ENCODE measurements around the gene CD82.
"Not testable (repeated sequence)": the region's sequence is repeated elsewhere in the genome, so short reads cannot be mapped to it uniquely, and the experiment has no call there.

Gene CD82

GRCh38 chr11:44559207-44559939 is 6.1 kb upstream of the CD82 start:
- FAIRE-seq (no peak), DNase-seq (ENCODE audit: low spot score) (no peak)

- FAIRE-seq; DNase-seq (ENCODE audit: low spot score): not testable (repeated sequence)
These were observed 5.5 kb upstream of the CD82 start for GRCh38 chr11:44559940-44560300.

- FAIRE-seq (no peak), DNase-seq (ENCODE audit: low spot score) (peak; percentile 61)
These were observed 4.1 kb upstream of the CD82 start for GRCh38 chr11:44561275-44561805.

DNA sequence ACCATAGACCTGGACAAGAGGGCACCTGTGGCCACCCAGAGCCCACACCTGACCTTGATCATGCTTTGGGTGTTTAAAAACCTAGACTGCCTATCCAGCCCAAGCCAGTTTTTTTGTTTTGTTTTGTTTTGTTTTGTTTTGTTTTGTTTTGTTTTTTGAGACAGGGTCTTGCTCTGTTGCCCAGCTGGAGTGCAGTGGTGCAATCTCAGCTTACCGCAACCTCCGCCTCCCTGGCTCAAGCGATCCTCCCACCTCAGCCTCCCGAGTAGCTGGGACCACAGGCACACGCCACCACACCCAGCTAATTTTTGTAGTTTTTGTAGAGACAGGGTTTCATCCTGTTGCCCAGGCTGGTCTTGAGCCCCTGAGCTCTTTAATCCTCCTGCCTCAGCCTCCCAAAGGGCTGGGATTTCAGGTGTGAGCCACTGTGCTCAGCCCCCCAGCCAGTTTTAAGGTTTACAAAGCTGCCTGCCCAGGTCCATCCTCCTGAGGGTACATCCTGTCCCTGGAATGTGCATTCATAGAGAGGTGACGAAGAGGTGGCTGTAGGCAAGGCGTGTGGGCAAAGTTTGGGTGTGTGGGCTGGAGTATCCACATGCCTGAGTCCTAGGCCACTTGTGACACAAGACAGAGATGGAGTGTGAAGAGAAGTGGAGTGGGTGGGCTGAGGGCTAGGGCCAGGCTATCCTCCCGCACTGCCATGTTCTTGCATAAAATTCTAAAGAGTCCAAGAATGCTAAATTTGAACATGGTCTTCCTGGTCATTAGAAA is 3.3 kb upstream of the CD82 start:
- no peak for FAIRE-seq
- no peak for DNase-seq (ENCODE audit: low spot score)

GRCh38 chr11:44562845-44563460 is 2.5 kb upstream of the CD82 start:
- FAIRE-seq: no peak
- DNase-seq (ENCODE audit: low spot score): no peak

DNA sequence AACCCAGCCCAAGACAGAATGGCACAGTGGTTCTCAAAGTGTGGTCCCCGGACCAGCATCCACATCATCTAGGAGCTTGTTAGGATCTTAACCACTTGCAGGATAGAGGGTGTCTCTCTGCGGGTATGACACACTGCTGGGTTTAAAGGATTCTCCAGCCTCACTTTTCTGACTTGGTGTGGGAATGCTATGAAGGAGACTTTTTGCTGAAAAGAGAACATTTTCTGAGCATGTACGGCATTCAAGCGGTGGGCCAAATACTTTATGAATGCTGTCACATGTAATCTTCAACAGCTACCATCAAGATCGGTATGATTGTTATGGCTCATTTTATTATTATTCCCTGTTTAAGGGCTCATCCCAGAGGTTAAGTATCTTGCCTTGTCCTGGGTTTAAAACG is 1.8 kb upstream of the CD82 start:
- no peak for FAIRE-seq
- DNase-seq (ENCODE audit: low spot score): no peak

- FAIRE-seq (no peak), DNase-seq (ENCODE audit: low spot score) (no peak)
These were observed 1.3 kb upstream of the CD82 start for GRCh38 chr11:44564166-44564565.

DNA sequence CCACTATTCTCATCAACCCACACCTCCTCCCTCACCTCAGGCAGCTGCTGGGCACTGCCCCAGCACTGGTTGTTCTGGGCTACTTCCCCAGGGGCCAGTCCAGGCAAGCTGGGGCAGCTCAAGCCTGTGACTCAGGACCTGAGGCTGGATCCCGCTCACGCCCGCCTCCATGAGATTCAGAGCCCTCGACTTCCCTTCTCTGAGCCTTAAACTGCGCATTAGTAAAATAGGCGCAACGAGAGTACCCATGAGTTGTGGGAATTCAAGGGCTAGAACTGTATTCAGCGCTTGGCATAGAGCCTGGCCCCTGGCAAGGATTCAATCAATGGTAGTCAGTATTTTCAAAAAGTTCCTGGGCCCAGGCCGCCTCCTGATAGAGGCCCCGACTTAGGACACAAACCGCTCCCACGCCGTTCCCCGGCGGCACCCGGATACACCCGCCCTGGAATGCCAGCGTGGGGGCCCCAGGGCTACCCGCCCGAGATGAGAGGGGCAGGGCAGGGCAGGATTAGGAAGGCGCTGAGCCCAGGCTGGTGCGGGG is 723 bp upstream of the CD82 start:
- FAIRE-seq (peak; percentile 91), DNase-seq (ENCODE audit: low spot score) (peak; percentile 77)

- DNase-seq (ENCODE audit: low spot score) (no peak), FAIRE-seq (no peak)
These were observed 788 bp downstream of the CD82 start for GRCh38 chr11:44565953-44566949.

DNA sequence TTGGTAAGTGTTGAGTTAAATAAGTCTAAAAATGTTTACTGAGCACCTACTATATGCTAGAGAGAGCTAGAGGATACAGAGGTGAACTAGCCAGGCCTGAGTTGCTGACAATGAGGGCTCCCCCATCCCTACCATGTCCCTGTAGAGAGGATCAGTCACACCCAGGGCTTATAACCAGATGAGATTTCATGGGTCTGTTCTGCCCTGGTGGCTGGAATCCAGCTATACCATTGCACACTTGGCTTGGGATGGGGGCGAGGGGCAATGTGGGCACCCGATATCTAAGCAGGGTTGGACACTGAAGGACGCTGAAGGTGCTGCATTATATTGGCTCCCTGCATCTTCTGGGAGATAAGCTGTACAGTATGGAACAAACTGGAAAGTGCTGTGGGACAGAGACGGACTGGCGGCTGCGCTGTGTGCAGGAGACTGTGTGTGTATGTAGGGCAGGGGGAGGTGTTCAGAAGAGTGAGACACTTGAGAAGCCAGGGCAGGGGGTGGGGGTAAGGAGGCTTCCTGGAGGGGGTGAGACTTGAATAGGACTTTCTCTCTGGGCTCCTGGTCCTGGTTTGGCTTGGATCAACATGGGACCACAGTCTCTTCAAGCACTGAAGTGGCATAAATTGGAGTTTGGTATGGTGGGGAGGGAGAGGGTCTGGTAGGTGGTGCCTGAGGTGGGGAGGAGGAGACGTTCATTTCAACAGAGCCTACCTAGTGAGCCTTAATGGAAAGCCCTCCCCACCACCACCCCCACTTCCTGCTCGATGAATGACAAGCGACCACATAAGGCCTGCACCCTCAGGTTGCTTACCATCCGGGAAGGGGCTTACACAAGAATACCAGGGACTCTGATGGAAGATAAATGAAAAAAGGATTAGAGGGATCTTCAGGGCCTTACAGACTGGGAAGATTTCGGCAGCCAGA is 1.8 kb downstream of the CD82 start:
- FAIRE-seq: no peak
- no peak for DNase-seq (ENCODE audit: low spot score)

GRCh38 chr11:44567876-44568256 is 2.4 kb downstream of the CD82 start:
- no peak for DNase-seq (ENCODE audit: low spot score)
- no peak for FAIRE-seq

- DNase-seq (ENCODE audit: low spot score): no peak
- no peak for FAIRE-seq
These were observed 2.8 kb downstream of the CD82 start for GRCh38 chr11:44568331-44568657.

GRCh38 chr11:44568658-44569473 is 3.4 kb downstream of the CD82 start:
- peak; percentile 69 for FAIRE-seq
- DNase-seq (ENCODE audit: low spot score): peak; percentile 85

DNA sequence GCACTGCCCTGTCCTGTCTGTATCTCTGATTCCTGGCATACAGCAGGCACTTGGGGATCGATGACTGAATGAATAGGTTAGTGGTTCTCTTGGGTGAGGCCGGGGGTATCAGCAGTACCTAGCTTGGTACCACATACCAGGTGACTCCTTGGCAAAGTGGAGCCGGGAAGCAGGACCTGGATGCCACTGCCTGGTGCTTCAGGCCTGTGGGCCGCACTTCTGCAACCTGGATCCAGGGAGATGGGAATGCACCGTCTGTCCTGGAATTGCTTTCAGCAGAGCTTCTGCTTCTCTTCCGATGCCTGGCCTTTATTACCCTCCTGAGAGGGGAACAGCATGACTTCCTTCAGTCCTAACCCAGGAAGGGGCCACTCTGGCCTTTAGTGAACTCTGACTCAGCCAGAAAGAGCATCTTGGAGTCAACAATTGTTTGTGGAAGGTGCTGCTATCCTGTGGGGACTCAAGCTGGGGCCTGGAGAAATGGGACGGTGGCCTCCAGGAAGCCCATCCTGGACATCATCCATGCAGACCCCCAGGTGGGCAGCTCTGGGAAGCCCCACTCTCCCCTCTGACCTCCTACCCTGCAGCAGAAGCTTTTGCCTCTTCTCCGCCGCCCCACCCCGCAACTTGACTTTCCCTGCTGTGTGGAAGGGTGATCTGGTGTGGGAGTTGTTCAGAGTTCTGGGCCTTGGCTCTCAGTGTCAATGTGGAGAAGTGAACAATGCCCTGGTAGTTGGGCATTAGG is 5.1 kb downstream of the CD82 start:
- FAIRE-seq: no peak
- no peak for DNase-seq (ENCODE audit: low spot score)

- DNase-seq (ENCODE audit: low spot score) (no peak), FAIRE-seq (no peak)
These were observed 6.4 kb downstream of the CD82 start for GRCh38 chr11:44571871-44572270.

DNA sequence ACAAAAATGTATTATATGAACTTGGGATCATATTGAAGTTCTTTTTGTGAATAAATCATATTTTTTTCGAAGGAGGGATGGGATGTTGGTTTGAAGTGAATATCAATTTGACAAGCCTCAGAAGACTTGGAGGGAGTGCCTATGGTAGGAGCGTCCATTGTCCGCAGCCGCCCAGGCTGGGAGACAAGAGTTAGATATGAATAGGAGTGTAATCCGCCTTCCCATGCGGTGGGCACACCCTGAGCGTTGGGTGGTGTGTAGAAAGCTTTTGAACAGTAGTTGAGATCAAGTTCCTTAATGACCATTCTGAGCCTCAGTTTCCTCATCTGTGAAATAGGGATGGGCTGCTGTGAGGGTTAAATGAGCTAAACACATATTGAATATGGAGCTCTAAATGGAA is 7.0 kb downstream of the CD82 start:
- no peak for FAIRE-seq
- no peak for DNase-seq (ENCODE audit: low spot score)

DNA sequence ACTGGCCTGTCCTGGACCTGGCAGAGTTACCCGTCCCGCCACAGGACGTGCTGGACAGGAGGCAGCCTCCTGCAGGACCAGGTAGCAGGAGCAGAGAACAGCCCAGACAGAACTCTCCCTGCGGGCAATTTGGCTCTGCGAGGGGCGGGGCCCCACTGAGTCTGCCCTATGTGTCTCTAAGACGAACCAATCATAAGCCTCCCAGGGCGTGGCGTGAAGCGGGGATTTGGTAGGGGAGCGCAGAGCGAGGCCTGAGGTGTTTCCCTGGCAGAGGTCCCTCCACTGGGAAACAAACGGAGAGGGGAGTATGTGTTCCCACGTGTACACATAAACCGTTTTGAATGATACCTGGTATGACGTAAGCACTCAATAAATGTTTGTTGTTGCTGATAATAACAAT is 7.4 kb downstream of the CD82 start:
- FAIRE-seq (no peak), DNase-seq (ENCODE audit: low spot score) (no peak)

DNA sequence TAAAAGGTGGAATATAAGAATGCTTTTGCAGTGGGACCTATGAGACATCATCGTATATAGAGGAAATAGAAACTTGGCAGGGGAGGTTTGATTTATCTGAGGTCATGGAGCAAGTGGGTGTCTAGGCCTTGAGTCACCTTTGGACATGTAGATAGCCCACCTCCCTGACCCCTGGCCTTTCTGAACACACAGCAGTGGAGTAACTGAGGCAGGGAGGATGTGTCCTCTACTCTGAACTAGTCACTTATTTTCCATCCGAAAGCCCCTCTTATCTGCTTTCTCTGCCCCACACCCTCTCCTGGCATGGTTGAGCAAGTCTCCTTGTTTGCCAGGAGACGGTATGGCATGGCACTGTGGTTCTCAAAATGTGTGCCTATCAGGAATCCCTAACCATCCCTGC is 7.9 kb downstream of the CD82 start:
- FAIRE-seq (no peak), DNase-seq (ENCODE audit: low spot score) (no peak)
